Pulmonary artery endothelial cell (primary cell): ENCODE data around the gene CARD10. TPM values are rescaled to one million over a fixed set of nuclear protein-coding genes. Genes with fewer than 3 reads are reported as not detected.
A peak's percentile ranks its signal among the peaks of the same experiment; 100 is the strongest.

Experiments
- DNase-seq: peaks from one replicate; pipeline ENCODE4 v3.0.0-alpha.2; 2011; ENCODE audit warnings: low read depth, low spot score
- total RNA-seq: library from RNA; depleted of rRNA; stranded (reverse); fragments of >200 nt; gene quantifications from 2 replicates; pipeline ENCODE4 v1.2.3, GENCODE V29; 2014

The CARD10 gene
- total RNA-seq, 1 donor from 2014 or later: 39.7 TPM

DNA sequence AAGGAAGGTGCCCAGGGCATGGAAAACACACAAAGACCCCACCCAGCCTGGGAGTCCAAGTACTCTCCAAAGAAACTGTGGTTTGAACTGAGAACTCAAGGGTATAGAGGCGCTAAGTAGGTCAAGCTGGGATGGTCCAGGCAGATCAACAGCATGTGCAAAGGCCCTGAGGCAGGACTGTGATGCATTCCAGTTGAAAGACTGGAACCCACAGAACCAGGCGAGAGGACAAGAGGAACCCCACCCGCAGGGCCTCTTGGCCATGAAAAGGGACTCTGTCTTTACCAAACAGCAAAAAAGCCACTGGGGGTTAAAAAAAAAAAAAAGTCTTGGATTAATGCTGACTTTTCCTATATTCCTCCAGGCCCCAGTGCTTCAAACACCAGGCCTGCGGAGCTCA lies 14.3 kb downstream of the CARD10 start:
- DNase-seq: no peak

DNA sequence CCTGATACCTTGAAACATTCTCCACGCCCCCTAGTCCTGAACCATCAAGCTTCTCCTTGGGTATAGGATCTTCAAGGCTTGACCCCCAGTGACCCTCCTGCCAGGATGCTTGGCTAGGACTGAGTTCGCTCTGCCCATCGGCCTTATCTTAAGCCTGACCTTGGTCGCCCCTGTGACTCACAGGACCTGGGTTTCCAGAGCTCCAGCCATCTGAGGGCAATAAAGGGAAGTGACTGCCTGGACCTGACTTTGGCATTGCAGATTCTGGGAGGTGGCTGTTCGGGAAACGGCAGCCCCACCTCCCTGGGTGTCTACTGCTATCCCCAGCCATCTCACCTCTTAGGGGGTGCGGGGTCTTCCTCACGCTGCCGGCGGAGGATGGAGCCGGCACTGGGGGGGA lies 15.4 kb downstream of the CARD10 start:
- DNase-seq: no peak

DNA sequence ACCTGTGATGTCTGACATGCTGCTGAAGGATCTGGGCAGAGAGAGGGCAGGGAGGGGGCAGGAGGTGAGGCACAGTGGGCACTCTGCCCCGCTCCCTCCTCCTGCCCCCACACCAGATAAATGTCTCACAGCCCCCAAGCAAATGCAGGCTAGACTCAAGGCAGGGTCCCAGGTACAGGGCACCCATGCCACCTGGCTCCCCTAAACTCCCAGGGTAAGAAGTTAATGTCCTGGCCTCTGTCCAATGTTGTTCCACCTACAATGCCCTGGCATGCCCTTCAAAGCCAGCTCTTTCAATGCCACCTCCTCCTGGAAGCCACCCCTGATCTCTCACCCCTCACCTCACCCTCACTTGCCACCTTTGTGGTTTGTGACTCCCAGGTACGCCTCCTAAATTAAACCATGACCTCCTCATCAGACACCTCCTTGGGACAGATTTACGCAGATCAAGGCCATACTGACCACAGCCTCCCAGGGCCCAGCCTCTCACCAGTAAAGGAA lies 16.0 kb downstream of the CARD10 start:
- DNase-seq: no peak

DNA sequence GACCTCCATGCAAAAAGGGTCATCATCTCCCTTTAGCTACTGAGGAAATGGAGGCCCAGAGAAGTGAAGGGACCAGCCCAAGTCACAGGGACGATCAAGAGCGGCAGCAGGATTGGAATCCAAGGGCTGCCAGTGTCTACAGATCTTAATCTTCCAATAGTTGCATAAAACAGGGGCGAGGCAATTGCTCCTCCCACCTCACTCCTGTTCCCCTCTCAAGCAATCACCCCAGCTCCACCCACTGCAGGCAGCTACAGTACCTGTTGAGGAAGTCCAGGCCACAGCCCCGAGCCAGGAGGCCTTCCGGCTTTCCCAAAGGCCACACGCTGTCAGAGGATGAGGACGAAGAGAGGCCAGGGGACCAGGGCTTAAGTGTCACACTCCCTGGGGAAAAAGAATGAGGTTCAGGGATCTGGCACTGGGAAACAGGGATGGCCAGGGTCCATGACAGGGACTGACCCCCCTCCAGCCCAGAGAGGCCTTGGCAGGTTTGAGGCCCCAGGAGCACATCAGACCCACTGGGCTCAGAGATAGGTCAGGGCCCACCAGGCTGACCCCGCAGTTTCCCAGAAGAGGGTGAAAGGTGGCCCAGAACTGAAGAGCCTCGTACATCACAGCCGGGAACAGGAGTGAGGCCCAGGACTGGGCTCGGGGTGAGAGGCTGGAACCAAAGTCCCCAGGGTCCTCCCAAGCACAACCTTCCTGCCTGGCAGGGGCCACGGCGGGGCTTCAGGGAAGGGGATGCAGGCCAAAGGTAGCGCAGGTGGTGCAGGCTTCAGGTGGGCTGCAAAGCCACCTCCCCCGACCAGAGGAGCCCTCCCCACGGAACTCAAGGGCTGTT lies 16.7 kb downstream of the CARD10 start:
- DNase-seq: no peak

DNA sequence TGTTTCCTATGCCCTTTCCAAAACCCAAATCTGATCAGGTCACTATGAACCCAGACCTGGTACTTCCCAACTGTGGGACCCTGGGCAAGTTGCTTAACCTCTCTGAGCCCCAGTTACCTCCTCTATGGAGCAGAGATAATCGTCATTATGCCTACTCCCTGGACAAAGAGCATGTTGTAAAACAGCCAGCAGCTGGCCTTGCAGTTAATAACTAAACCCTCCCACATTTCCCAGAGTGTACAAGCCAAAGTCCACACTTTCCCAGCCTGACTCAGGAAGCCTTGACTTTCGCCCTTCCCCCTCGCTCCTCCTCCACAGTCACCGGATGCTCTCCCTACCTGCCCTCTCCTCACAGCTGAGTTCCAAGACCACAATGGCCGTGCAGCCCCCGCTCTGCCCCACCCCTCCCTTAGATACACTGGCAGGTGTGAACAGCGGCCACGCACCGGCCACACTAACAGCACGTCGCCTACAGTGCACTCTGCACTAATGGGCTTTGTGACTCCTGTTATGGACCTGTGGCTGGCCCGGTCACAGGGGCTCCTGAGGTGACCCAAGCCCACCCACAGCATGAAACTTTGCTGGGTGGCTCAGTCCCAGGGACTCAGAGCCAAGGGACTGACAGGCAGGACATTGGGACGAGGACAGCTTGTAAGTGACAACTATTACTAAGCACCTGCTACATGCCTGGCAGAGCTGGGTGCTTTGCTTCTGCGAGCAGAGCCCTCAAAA lies 17.4 kb downstream of the CARD10 start:
- DNase-seq: peak; percentile 68

DNA sequence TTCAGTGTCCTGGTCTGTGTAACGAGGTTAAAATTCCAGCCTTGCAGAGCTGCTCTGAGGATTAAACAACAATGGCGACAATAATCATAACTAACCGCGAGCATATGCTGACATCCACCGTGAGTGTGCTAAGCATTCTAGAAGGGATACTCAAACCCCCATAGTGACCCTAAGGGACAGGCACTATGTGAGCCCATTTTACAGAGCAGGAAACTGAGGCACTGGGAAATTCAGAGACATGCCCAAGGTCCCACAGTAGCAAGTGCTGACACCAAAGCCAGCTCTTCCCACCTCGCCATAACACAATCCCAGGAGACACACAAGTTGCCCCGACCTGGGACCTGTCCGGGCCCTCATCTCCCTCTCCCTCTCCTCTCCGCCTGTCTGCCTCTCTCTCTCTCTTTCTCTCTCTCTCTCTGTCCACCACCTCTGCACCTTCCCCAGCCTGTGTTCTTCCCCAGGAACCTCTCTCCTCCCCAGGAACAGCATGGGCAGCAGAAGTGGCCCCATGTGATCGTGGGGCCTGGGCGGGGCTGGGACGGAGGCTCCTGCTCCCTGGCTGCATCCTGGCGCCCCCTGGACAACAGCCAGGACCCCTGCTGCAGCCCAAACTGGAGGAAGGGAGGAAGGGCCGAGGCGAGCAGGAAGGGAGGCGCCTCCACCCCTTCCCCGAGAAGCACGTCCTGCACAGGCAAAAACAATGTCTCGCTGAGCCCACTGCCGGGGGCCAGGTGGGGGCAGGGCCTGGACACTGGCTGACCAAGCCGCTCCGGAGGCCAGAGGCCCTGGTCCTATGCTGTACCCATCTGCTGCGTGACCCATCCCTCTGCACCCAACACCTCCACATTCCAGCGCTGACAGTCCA lies 18.2 kb downstream of the CARD10 start:
- DNase-seq: no peak

DNA sequence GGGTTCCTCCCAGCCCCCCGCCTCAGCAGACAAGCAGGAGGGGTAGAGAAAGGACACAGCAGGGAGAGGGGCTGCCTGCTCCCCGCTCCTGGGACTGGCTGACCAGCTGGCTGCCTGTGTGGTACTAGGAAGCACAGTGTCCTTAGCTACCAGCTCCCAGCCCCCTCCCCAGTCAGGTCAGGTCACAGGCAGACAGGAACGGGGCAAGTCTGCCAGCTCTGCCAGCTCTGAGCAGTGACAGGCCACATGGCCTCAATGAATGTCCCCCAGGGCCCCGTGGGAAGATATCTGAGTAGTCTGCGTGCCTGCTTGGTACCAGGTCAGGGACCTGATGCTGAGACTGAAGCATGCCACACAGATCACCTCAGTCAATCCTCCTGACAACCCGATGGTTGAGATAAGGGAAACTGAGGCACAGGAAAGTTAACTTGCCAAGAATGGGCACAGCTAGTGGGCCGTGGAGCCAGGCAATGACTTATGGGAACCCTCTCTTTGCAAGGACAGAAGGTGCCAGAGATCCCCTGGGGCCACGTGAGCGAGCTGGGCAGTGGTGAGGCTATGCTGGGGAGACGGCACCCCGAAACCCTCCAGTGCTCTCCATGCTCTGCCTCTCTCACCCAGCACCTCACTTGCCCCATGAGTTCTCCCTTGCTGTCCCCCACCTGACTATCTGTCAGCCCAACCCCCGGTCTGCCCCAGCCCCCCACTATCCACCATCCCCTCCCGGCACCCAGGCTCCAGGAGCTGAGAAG lies 19.2 kb downstream of the CARD10 start:
- DNase-seq: no peak

DNA sequence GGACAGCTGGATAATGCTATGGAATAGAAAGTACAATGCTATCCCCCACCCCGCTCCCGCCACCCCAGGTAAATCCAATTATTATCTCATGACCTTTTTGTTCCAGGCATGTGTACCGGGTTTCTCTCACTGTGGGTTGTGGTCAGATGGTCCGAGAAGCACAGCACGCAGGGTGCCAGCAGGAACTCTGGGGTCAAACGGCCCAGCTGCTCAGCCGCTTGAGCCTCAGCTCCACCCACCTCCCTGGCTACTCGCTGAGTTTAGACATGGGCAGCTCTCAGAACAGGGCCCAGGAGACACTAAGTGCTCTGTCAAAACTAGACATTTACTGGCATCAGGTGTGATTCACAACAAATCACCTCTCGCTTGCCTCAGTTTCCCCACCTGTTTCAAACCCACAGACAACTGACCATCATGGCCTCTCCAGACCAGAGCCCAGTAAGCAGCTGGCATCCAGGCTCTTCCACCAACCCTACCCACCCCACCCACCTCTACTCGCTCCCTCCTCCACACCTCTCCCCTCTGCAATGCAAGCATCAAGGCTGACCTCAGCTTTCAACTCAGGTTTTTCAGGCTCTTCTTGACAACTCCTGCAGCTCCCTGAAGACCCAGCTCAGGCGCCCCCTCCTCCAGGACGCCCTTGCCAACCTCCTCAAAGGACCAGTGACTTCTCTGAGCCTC lies 20.0 kb downstream of the CARD10 start:
- no peak for DNase-seq

DNA sequence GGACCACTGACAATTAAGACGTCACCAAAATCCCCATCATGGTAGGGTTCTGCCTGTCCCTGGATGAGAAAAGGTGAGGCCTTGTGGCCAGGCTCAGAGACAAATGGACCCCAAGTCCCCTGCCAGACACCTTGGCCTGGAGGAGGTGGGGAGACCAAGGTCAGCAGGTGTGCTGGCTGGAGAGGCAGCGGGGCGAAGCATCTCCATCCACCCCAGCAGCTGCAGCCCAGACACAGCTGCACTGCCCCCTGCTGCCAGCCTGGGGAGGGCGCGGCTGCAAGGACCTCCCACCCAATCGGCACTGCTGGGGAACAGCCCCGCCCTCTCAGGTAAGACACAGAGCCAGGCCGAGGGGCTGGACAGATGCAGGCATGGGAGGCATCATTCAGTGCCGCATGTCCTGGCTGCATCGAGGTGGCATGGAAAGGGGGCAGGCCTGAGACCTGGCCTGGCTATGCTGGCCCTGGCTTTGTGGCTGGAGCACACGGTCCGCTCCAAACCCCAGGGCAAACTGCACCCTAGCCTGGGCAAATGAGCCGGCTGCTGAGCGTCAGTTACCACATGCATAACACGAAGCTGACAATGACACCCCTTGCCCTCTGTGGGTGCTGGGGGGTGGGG lies 20.8 kb downstream of the CARD10 start:
- DNase-seq: no peak

DNA sequence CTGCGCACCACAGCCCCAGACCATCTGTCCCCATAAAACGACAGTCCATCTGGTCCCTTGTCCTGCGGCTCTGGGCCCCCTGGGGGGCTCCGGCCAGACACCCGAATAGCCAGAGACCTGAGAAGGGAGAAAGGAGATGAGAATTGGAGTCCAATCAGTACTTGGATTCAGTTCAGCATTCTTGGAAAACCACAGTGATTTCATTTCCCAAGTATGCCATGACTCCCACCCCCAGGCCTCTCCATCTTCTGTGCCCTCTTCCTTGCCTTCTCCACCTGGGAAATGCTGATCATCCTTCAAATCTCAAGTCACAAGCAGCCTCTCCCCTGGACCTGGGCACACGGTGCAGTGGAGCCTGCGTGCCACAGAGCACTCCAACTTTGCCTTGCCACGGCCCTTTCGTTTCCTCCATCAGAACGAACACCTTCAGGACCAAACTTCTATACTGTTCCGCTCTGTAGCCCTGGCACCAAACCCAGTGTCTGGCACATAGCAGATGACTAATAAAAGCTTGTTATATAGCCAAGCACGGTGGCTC lies 22.1 kb downstream of the CARD10 start:
- DNase-seq: peak; percentile 45

DNA sequence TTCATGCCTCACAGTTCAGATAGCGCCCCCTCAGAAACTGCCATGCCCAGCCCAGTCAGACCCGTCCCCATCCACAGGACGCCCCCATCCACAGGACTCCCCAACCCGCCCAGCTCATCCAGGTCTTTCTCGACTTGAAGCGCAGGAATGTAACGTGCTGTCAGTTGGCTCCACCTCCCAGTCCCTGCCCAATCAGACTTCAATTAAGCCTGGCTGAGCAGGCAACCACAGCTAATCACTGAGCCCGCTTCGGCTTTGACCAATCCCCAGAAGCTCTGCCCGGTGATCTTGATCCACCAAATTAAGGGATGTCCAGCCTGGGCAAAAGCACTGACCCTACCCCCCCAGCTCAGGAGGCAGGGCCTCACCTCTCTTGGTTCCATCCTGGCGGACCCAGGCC lies 22.6 kb downstream of the CARD10 start:
- no peak for DNase-seq

DNA sequence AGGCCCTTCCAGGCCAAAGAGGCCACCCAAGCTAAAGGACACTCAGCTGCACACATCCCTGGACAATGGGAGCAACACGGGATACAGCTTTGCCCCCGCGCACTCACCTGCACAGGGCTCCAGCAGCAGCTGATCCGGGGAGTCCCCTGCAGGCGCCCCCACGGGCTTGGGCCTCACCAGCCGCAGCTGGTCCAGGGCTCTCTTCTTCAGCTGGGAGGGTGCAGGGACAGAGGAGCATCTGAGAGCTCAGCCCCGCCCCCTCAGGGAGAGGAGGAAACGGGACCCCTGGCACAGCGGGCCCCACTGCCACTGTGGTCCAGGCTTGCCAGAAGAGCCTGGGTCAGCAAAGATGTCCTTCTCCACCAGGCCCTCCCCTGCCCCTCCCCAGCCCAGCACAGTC lies 25.2 kb downstream of the CARD10 start:
- no peak for DNase-seq

DNA sequence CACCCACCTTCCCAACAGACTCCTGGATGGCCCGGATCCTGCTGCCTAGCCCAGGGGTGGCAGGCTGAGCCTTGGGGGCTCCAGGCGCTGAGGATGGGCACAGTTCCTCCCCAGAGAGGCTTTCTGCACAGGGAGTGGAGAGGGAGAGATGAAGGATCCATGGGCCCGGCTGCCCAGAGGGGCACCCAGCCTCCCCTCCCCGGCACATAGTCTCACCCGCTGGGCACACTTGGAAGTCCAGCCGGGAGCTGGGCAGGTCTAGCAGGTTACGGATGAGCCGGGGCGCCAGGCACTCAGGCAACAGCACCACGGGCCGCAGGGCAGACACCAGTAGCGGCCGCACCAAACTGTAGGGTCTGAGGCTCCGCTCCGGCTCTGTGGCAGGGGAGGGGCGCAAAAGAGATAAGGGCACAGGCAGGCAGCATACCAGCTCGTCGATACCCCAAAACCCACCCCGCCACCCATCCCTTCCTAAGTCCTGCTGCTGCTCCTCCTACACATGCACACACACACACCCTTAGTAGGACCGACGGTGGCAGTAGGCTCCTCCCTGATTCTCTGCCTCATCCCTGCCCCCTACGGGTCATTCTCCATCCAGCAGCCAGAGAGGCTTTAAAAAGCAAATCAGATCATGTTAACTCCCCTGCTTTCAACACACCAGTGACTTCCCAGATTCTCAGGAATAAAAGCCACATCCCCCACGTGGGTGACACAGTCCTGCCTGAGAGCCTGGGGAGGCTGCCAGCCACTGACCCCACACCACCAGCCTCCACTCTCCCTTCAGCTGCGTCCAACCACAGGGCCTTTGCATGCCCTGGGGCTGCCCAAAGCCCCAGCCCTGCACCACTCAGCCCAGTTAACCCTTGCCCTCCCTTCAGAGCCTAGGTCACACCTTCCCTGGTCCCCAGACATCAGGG lies 26.5 kb downstream of the CARD10 start:
- DNase-seq: no peak

DNA sequence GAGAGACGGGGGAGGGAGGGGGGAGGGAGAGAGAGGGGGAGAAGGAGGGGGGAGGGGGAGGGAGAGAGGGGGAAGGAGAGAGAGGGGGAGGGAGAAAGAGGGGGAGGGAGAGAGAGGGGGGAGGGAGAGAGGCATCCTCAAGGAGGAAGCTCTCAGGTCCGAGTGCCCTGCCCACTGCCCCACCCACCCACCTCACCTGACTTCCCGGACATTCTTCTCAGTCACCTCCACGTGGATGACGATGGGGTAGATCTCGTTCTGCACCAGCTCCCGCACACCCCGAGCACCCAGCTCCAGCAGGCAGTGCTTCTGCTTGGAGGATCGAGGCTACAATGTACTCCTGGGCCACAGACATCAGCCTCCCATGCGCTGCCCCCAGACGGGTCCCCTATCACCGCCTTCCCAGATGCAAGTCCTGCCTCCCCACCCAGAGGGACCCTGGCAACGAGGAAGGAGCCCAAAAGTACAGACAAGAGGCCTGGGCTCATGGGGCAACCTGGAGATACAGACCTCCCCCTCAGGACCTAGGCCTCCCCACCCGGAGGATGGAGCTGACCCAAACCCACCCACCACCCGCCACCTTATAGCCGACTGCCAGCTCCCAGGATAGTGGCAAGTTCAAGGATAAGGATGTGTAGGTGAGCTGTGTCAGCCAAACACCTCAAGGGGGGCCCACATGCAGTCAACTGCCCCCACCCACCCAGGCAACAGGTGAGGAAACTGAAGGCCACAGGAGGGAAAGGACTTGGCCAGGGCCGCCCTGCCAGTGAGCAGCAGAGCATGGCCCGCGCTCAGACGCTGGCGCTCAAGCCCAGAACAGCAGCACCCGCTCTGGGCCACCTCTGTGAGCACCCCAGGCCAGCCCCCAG lies 27.4 kb downstream of the CARD10 start:
- no peak for DNase-seq

DNA sequence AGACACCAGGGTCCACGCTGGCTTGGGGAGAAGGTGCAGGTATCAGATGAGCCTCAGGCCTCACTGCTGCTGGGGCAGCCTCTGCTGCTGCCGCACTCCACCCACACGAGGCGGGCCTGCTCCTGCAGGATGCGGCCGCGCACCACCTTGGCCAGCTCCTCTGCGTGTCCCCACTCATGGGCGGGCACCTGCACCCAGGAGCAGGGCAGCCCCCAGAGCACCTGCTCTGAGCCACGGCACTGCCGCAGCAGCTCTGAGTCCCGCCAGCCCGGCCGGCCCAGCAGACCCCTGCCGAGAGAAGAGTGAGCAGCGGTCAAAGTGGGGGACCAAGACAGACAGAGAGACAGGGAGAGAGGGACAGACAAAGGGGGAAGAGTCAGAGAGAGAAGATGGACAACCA lies 28.1 kb downstream of the CARD10 start:
- no peak for DNase-seq

DNA sequence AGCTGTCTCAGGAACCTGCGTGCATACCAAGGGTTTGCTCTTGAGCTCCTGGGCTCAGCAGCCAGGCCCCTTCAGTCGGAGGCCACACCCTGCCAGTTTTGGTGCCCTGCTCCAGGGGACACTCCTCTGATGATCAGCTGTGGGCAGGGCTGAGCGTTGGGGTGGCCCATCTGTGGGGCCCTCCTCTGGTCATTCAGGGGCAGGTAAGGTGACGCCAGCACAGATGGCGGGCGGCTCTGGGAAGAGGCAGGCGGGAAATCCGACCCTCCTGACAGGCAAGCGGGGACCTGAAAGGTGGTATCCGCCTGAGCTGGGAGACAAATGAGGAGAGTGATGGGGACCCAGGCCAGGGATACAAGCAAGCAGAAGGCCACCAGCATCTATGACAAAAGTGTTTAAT lies 29.2 kb downstream of the CARD10 start:
- DNase-seq: no peak

DNA sequence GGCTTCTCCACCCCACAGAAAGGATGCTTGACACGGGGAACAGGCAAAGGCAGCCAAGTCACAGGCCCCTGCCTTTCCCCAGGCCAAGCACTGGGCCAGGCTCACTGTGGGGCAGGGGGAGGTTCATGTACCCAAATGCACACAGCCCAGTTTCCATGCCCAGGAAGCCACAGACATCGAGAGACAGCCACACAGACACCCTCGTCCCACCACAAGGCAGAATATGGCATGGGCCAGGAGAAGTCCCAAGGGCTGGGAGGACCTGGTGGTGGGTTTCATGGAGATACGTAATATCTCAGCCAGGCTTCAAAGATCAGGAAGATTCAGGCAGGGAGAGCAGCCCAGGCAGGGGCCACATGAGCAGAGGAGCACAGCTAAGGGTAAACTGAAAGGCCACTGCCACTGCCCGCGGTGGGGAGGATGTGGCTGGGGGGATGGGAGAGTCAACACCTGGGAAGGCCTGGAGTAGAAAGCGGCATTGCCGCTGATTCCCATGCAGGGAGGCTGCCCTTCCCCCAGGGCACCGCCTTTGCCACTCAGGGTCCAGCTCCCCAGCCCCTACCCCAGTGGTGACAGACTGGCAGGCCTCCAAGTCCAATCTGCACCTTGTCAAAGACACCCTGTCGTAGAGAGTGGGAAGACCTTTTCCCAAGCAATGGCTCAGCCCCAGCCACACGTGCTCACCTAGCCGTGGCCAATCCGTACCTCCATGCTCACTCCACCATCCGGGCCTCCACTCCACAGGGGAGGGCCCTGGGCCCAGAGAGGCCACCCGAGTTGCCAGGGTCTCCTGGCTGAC lies 30.7 kb downstream of the CARD10 start:
- DNase-seq: no peak
